ENCODE results near the gene VPS35L.

Gene VPS35L

DNA sequence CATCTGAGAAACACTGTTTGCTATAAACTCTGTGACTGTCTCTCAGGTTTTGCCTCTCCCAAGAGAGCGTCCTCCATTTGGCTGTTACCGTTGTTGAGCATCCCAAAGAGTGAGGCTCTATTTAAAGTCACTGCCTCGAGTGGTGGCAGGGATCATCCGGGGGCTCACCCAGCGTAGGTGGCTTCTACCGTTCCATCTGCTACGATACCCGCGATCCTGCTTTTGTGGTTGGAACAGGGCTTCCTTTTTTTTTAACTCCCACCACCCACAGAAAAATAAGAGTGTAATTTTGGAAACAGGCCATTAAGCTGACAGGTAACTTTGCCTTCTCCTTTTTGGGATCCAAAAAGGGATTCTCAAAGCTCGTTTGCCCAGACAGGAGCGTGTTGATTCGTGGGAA lies 126.1 kb downstream of the VPS35L start:
- H3K27me3 Mint-ChIP-seq: no peaks in the 10 kb centered on the region
- ATAC-seq (no peak), DNase-seq (no peak)
- H3K27ac Mint-ChIP-seq: no peak overlapping the region
- no peaks in the 10 kb centered on the region for H3K9me3 Mint-ChIP-seq
- H3K4me3 Mint-ChIP-seq: no peak overlapping the region
- no peaks in the 10 kb centered on the region for H3K4me1 Mint-ChIP-seq

DNA sequence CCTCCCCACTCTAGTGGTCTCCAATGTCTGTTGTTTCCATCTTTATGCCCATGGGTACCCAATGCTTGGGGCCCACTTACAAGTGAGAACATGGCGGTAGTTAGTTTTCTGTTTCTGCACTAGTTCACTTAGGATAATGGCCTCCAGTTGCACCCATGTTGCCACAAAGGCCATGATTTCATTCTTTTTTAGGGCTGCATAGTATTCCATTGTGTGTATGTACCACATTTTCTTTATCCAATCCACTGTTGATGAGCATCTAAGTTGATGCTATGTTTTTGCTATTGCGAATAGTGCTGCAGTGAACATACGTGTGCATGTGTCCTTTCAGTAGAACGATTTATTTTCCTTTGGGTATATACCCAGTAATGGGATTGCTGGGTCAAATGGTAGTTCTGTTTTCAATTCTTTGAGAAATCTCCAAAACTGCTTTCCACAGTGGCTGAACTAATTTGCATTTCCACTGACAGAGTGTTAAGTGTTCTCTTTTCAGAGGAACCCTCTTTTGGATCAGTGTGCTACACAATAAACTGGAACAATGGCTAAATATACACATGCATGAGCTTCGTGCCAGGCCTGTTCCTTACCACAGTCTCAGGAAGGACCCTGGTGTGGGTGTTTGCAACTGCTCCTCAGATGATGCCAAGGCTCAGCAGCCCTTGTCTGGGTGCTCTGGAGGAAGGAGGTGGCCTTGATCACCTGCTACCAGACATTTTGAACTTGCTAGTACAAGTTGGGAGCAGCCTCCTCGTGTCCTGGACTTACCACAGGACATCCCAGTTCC lies 128.1 kb downstream of the VPS35L start:
- ATAC-seq: no peak
- Mint-ChIP-seq H3K27me3 (no peaks in the 10 kb centered on the region), H3K4me3 (no peak overlapping the region), H3K9me3 (no peaks in the 10 kb centered on the region), H3K4me1 (peaks cover under 1% of the 10 kb centered on the region), H3K27ac (no peak overlapping the region)
- no peak for DNase-seq

DNA sequence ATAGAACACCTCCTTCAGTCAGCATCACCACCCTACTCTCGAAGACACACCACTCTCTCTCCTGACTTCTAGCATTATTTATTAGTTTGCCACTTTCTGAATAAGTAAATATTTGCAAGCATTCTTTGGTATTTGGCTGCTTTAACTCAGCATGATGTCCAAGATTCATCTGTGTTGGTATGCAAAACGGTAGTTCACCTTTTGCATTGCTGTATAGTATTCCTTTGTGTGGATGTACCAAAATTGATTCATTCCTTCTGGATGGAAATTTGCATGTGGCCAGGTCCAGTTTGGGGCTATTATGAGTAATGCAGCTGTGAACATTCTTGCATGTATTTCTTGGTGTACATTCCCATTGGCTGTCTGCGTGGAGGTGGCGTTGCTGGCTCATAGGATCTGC lies 129.7 kb downstream of the VPS35L start:
- ATAC-seq: no peak
- Mint-ChIP-seq H3K4me1 (peaks cover 16% of the 10 kb centered on the region), H3K27me3 (no peaks in the 10 kb centered on the region), H3K27ac (no peak overlapping the region), H3K4me3 (no peak overlapping the region), H3K9me3 (no peaks in the 10 kb centered on the region)
- DNase-seq: no peak

DNA sequence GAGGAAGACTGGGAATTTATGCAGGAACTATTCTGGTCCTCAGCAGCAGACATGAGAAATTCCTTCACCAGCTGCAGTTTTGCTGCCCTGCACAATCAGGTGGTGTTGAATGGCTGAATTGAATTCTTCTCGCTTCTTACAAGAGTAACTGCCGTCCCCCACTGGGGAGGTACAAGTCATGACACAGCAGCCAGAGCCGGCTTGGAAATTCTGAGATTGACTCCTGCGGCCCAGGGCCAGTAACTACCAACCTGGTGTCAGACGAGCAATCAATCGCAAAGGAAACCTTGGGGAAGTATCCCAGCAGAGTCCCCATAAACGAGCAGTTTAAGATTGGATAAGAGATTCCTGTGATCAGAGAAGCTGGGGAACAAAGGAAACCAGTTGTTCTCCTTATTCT lies 131.8 kb downstream of the VPS35L start:
- no peak overlapping the region for H3K4me3 Mint-ChIP-seq

DNA sequence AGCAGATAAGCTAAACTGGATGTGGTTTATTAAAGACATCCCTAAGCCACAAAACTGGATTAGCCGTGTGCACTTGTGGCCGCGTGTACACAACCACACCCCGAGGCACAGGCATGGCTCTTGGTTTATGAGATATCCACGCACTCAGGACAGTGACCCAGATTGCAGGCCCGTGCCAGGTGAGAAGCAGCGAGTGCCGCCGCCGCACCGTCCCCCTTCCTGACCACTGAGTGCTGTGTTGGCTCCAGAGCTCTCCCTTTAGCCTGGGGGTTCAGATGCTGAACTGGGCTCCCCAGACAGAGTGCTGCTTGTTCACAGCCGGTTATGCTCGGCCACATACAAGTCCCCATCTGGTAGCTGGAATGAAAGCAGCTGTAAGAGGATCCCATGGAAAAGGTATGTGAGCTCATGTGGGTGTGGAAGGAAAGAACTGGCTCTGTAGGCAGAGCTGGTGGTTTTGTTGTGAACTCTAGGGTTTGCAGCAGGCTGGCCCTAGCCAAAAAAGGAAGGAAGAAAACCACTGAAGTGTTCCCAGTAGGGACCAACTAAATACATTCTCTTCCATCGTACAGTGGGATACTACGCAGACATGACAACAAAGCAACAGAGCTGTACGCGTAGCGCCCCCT lies 133.0 kb downstream of the VPS35L start:
- H3K27ac Mint-ChIP-seq: no peak overlapping the region

More for the DNA sequence above, 131.8 kb downstream of the VPS35L start:
- ATAC-seq (no peak), DNase-seq (no peak)
- Mint-ChIP-seq H3K4me1 (peaks cover 26% of the 10 kb centered on the region), H3K27ac (no peak overlapping the region), H3K9me3 (no peaks in the 10 kb centered on the region), H3K27me3 (no peaks in the 10 kb centered on the region)

DNA sequence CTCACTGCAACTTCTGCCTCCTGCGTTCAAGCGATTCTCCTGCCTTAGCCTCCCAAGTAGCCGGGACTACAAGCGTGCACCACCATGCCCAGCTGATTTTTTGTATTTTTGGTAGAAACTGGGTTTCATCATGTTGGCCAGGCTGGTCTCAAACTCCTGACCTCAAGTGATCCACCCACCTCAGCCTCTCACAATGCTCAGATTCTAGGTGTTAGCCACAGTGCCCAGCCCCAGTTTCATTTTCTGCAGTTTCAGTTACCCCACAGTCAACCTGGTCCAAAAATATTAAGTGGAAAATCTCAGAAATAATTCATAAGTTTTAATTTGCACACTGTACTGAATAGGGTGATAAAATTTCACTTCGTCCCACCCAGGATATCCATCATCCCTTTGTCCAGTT lies 133.8 kb downstream of the VPS35L start:
- peak overlapping the region in 1 of 2 donors; percentile 6 for H3K27ac Mint-ChIP-seq
- peak; percentile 74 for ATAC-seq
- no peaks in the 10 kb centered on the region for H3K27me3 Mint-ChIP-seq
- no peak overlapping the region for H3K4me3 Mint-ChIP-seq
- DNase-seq: no peak
- H3K4me1 Mint-ChIP-seq: peaks cover 26% of the 10 kb centered on the region
- no peaks in the 10 kb centered on the region for H3K9me3 Mint-ChIP-seq

More for the DNA sequence above, 133.0 kb downstream of the VPS35L start:
- Mint-ChIP-seq H3K4me1 (peaks cover 26% of the 10 kb centered on the region), H3K4me3 (no peak overlapping the region), H3K9me3 (no peaks in the 10 kb centered on the region), H3K27me3 (no peaks in the 10 kb centered on the region)
- ATAC-seq (no peak), DNase-seq (no peak)

DNA sequence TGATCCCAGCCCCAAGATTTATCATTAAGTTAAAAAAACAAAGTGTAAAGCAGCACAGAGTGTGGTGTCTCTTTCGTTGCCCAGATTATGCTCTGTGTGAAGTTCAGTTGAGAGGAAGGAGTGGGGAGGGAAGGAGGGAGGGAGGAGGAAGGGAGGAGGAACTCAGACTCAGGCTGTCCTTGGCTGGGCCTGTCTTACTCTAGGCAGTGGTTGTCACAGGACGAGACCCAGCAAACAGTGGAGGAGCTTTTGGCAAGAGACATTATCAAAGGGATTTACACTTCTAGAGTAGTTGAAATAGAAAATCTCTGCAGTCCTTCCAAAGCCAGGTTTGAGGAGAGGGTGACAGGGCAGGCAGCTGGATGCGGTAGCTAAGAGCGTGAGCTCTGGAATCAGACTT lies 134.7 kb downstream of the VPS35L start:
- H3K4me3 Mint-ChIP-seq: no peak overlapping the region
- no peak for ATAC-seq

DNA sequence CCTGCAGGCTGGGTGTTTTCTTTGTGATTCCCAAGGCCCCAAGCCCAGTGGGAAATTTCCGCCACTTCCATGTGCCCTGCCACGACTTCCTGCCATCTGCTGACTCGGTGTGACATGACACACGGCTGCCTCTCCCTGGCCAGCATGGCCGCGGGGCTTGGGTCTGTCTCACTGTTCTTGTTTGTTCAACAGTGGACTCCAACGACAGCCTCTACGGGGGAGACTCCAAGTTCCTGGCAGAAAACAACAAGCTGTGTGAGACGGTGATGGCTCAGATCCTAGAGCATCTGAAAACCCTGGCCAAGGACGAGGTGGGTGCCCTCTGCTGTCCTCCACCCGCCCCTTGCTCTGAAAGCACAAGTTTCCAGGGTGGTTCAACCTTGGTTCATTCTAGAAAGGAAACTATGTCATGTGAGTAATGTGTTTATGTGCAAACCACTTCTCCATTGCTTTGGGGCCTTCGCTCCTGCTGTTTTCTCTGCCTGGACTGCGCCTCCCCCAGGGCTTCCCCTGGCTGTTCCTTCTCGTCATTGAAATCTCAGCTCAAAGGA lies 135.7 kb downstream of the VPS35L start:
- no peak overlapping the region for H3K27ac Mint-ChIP-seq
- ATAC-seq: no peak
- H3K4me3 Mint-ChIP-seq: no peak overlapping the region
- DNase-seq: no peak
- H3K9me3 Mint-ChIP-seq: no peaks in the 10 kb centered on the region
- H3K27me3 Mint-ChIP-seq: no peaks in the 10 kb centered on the region
- H3K4me1 Mint-ChIP-seq: peaks cover 37% of the 10 kb centered on the region

More for the DNA sequence above, 134.7 kb downstream of the VPS35L start:
- Mint-ChIP-seq H3K27ac (no peak overlapping the region), H3K9me3 (no peaks in the 10 kb centered on the region), H3K27me3 (no peaks in the 10 kb centered on the region), H3K4me1 (peaks cover 28% of the 10 kb centered on the region)
- no peak for DNase-seq

DNA sequence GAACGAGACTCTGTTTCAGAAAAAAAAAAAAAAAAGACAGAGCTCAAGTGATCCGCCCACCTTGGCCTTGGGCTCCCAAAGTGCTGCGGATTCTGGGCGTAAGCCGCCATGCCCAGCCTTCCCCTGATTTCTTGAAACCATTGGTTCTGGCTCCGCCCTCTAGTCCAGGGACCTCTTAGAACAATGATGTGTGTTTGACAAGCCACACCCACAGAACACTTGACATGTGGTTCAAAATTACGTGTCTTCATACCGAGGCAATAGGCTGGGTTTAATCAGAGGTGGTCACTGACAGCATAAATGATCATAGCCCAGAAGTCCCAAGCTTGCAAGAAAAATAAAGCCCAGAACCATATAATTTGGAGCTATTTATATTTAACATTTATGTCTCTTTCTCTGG lies 139.5 kb downstream of the VPS35L start:
- ATAC-seq (no peak), DNase-seq (no peak)
- no peaks in the 10 kb centered on the region for H3K9me3 Mint-ChIP-seq
- no peak overlapping the region for H3K4me3 Mint-ChIP-seq
- peak overlapping the region in 1 of 2 donors; percentile 67 for H3K27ac Mint-ChIP-seq
- no peaks in the 10 kb centered on the region for H3K27me3 Mint-ChIP-seq
- peaks cover 51% of the 10 kb centered on the region for H3K4me1 Mint-ChIP-seq

DNA sequence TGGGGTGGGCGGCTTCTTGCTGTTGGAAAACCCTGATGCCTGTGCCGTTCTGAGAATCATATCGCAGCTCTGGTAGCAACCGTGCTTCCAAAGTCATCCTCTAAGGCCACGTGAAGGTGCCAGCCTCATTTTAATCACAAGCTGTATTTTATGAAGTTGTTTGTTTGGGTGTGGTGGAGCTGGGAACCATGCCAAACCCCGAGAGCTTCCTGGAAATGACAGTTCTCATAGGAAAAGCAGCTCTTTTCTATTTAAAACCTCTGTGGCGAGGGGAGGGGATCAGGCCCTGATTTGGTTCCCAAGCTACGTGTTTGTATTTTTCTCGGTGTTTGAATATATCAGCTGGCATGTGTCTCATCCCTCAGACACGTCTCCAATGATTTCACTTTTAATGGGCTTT lies 140.8 kb downstream of the VPS35L start:
- no peaks in the 10 kb centered on the region for H3K9me3 Mint-ChIP-seq
- peaks cover 43% of the 10 kb centered on the region for H3K4me1 Mint-ChIP-seq
- no peaks in the 10 kb centered on the region for H3K27me3 Mint-ChIP-seq
- peak overlapping the region in 1 of 2 donors; percentile 20 for H3K4me3 Mint-ChIP-seq
- DNase-seq: peak; percentile 5 to 51
- H3K27ac Mint-ChIP-seq: peak overlapping the region; percentile 49 to 67
- peak; percentile 61 for ATAC-seq

DNA sequence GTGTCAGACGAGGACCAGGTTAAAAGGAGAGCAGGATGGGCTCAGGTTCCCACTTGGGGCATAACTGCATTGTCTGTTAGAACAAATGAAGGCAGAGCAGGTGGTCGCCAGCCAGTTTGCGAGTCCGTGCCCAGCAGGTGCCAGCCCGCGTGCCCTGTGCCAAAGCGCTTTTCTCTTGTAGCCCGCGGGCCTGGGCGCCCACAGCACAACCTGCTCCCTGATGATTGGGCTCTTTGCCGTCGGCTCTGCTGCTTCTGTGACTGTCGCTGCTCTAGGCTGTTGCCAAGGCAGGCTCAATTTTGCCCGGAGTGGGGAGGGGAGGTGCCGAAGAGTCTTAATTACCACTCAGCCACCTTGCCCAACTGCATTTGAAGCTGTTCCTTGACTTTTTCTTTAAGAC lies 141.5 kb downstream of the VPS35L start:
- peak; percentile 21 for ATAC-seq
- Mint-ChIP-seq H3K4me1 (peaks cover 39% of the 10 kb centered on the region), H3K27ac (peak overlapping the region; percentile 49 to 89), H3K27me3 (no peaks in the 10 kb centered on the region), H3K4me3 (peak overlapping the region in 1 of 2 donors; percentile 20), H3K9me3 (no peaks in the 10 kb centered on the region)
- no peak for DNase-seq

DNA sequence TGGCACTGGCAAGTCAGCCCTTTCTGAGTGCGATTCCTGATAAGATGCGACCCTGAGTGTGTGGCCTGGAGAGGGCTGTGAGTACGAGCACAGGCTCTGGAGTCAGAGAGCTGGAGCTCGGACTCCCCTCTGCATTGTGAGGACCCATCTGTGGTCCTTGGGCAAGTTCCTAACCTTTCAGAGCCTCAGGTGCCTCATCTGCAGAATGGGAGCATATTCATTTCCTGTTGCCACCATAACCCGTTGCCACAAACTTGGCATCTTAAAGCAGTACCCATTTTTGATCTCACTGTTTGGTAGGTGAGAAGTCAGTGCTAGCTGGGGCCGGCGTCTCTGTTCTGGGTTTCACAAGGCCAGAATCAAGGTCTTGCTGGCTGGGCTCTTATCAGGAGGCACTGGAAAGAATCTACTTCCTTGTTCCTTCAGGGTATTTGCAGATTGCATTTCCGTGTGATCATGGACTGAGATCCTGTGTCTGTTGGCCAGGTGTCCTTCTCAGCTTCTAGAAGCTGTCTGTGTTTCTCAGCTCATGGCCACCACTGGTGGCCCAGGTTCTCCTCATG lies 142.3 kb downstream of the VPS35L start:
- Mint-ChIP-seq H3K27me3 (no peaks in the 10 kb centered on the region), H3K4me1 (peaks cover 39% of the 10 kb centered on the region), H3K9me3 (no peaks in the 10 kb centered on the region), H3K27ac (no peak overlapping the region), H3K4me3 (no peak overlapping the region)
- no peak for ATAC-seq
- DNase-seq: no peak

DNA sequence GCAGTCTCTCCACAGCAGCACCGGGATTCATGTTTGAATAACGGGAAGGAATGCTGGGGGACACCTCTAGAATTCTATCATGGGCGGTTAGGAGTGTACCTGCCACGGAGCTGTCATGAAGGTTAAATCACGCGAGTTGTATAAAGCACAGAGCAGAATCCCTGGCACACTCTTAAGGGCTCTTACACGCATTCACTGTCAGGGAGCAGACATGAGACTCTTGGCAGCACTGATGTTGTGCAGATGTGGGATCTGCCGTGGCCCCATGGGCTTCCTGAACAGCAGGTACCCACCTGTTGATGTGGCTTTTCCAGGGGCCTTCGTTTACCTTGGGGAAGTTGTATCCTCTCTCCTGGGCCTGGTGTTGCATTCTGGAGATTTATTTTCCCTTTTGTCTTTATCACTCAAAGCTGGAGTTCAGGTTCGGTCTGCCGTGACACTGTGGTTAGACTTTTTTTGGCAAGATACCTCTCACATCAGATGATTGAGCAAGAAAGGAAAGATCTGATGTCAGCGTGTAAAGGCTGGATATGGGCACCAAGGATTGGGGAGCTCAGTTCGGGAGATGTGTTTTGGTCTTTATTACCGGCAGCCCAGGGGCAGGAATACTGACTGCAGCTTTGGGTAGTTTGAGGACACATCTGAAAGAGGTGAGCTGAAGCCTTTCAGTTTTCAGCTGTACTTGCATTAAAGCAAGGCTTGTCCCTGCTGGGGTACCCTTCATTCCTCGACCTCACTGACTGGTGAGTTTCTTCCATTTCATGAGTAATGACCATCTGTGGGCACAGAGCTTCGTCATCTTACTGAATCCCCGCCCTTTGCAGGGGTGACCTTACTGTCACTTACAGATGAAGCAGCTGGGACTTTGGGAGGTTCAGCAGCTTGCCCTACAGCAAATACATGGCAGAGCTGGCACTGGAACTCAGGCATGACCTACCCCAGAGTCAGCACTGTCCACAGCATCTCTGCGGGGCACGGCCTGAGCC lies 143.3 kb downstream of the VPS35L start:
- H3K9me3 Mint-ChIP-seq: no peaks in the 10 kb centered on the region
- DNase-seq (no peak), ATAC-seq (peak; percentile 44)
- peaks cover 39% of the 10 kb centered on the region for H3K4me1 Mint-ChIP-seq
- H3K27me3 Mint-ChIP-seq: no peaks in the 10 kb centered on the region
- no peak overlapping the region for H3K4me3 Mint-ChIP-seq
- H3K27ac Mint-ChIP-seq: peak overlapping the region in 1 of 2 donors; percentile 90

DNA sequence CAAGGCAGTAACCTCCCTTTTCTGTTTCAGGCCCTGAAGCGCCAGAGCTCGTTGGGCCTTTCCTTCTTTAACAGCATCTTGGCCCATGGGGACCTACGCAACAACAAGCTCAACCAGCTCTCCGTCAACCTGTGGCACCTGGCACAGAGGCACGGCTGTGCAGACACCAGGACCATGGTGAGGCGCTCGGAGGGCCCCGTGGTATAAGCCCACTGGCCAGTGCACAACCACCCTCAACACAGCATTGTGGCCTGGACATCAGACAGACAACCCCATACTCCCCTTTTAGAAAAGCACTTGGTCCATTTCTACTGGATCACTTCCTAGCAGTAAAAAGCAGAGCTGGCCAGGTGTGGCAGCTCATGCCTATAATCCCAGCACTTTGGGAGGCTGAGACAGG lies 144.0 kb downstream of the VPS35L start:
- H3K4me1 Mint-ChIP-seq: peaks cover 39% of the 10 kb centered on the region
- H3K9me3 Mint-ChIP-seq: no peaks in the 10 kb centered on the region
- peak overlapping the region in 1 of 2 donors; percentile 84 for H3K27ac Mint-ChIP-seq
- H3K27me3 Mint-ChIP-seq: no peaks in the 10 kb centered on the region
- no peak for DNase-seq
- H3K4me3 Mint-ChIP-seq: no peak overlapping the region
- ATAC-seq: no peak

DNA sequence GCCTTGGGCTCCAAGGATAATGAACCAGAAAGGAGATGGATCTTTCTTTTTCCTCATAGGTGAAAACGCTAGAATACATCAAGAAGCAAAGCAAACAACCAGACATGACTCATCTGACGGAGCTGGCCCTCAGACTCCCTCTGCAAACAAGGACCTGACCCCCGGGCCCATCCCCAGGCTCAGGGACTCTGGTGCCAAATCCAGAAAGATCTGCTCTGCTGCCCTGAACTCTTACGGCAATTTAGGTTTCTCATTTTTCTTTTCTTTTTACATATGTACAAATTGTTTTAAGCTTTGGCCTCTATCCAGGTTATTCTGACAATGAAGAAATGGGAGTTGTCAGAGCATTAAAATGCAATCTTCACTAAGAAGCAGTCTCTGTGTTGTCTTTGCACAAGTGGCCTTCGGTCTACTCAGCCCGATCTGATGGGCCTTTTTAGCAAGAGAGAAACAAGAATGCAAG lies 144.8 kb downstream of the VPS35L start:
- no peak for ATAC-seq
- Mint-ChIP-seq H3K9me3 (no peaks in the 10 kb centered on the region), H3K4me1 (peaks cover 36% of the 10 kb centered on the region), H3K4me3 (no peak overlapping the region), H3K27me3 (no peaks in the 10 kb centered on the region), H3K27ac (peak overlapping the region in 1 of 2 donors; percentile 40)
- no peak for DNase-seq

Data from stimulated activated naive CD8-positive, alpha-beta T cell treated with anti-CD3 and anti-CD28 coated beads, Interleukin-15, amount 100 ng/mL, for 72 hours (primary cell).